Activated effector memory CD4-positive, alpha-beta T cell treated with anti-CD3 and anti-CD28 coated beads, Interleukin-2, amount 50 U/mL, for 16 hours (primary cell): Measurements from ENCODE around the gene TMEM100.
A peak's percentile ranks its signal among the peaks of the same experiment; 100 is the strongest.

Experiments
- DNase-seq: peaks from one replicate; pipeline ENCODE4 v3.0.0-alpha.2; 2020

Gene TMEM100

DNA sequence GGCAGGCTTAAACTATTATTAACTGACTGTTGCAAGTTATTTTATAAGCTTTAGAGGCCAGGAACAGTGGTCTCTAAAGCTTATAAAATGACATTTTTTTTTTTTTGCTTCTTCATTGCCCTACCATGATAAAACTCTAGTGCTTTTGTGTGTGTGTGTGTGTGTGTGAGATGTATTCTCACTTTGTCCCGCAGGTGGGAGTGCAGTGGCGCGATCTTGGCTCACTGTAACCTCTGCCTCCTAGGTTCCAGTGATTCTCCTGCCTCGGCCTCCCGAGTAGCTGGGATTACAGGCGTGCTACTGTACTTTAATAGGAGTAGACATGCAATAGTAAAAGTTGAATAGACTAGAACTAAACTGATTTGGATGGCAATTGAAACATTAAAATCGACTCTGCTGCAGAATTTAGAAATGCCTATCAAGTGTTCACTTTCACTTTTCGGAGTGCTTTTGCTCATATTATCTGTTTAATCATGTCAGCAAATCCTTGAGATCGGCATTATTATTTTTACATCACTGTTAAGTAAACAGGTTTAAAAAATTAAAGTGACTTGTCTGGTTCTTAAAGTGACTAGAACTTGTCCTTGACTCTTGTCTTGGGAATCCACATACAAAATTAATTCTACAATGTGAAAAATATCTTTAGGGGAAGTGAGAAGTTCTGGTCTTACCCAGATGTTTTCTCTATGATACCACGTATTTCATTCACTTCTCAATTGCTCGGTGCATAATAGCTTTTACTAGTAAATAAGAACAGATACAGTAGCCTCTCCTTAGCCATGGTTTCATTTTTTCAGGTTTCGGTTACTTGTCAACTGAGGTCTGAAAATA is 19.8 kb upstream of the TMEM100 start:
- DNase-seq, result no peak

DNA sequence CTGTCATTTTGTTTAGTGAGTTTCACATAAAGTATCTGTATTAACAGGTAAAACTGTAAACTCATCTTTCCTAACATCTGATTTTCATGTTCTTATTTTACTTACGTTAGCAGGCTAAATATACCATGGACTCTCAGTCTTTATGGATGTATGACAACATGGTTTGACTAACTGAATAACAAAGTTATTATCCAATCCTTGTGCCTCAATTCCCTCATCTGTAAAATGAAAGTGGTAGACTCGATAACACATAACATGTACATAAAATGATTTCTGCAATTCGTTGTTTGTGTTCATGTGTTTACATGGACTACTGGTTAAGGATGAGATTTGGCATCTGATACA is 18.7 kb upstream of the TMEM100 start:
- no peak for DNase-seq

DNA sequence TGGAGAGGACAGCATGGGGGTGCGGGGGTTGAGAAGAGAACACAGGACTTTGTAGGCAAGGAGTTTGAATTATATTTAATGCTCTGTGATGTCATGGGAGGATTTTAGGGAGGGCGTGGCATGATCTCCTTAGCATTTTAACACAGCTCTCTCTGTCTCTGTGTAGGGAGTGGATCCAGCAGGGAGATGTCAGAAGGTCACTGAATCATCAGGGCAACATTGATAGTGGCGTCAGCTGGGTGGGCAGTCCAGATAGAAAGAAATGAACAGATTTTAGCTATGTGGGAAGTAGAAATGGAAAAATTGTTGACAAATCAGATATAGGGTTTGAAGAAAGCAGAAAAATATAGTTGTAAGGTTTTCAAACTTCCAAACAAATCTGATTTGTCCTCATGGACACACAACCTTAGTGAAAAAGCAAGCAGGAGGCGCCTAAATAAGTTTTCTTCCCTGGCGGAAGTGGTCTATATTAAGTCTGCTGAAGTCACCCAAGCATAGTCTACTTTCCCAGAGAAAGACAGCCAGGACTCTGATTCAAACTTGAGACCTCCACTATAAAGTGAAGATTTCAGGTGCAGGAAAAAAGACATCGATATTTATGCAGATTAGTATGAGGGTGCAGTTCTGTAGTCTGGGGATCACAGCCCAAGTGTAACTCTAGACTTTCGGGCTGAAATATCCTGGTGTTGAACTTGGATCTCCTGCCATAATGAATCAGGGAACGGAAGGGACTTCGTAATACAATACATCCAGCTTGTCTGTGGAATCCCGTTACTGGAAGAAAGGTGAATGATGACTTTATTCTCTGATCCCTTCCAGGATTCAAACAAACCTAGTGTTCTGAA is 18.1 kb upstream of the TMEM100 start:
- no peak for DNase-seq

DNA sequence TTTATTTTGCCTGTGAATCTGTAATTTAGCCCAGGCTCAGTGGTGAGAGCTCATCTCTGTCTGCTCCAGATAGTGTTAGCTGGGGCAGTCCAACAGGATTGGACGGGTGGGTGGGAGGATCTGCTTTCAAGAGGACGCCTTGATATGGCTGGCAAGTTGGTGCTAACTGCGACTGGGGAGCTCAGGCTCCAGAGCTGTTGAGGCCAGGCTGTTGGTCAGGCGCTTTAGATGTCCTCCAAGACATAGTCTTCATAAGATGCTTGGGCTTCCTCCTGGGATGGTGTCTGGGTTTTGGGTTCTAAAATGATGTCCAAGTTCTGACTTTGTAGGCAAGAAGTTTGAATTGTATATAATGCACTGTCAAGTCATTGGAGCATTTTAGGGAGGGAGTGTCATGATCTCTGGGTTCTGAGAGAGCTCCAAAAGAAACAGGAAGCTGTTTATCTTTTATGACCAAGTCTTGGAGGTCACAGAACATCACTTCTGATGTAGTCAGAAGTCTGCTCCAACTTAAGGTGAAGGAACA is 15.4 kb upstream of the TMEM100 start:
- DNase-seq, result no peak

DNA sequence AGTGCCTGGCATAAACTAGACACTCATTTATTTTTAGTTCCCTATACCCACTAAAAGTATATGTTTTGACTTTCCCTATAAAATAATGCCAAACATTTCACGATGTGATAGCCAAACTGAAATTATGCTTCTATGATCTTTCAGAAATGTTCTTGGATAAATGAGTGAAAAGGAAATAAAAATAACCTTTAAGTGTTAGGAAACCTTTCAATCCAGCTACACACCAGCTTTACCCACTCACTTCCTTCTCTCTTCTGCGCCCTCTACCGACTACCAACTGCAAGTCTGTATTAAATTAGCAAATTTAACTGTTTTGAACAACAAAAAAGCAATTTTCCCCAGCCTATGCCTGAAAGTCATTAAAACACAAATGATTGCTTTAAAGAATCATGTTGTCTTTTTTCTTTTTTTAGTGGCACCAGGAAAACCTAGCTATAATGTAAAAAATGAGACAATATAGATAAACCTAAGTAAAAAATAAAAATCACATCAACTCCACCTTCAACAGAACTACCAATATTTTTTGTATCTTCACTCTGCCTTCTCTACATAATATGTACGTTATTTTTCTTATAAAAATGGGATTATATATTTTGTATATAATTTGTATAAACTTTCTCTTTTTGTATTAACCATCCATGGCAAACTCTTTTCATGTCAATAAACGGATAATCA is 13.2 kb upstream of the TMEM100 start:
- DNase-seq, result peak; percentile 64

DNA sequence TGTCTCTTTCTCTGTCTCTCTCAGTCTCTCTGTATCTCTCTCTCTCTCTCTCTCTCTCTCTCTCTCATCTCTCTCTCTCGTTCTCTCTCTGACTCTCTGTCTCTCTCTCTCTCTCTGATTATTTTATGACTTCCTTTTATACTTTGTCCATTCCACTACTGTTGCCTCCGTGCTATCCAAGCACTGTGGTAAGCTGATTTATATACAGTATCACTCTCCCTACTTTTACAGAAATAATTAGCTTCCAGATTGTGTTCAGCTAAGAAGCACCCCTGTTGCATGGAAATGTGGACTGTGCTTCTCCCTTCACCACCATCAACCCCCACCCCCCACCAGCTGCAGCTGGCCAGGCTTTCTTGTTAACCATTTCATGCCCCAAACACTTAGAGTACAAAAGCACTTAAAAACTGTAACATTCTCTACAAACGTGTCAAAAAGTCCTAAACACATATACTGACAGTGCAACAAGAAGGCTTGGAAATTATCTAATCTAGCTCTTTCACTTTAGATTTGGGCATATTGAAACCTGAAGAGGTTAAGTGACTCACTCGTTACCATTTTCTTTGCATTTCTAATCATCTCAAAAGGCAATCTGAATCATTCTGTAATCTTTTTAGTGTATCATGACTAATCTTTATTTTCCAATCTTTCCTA is 11.6 kb upstream of the TMEM100 start:
- DNase-seq, result no peak

DNA sequence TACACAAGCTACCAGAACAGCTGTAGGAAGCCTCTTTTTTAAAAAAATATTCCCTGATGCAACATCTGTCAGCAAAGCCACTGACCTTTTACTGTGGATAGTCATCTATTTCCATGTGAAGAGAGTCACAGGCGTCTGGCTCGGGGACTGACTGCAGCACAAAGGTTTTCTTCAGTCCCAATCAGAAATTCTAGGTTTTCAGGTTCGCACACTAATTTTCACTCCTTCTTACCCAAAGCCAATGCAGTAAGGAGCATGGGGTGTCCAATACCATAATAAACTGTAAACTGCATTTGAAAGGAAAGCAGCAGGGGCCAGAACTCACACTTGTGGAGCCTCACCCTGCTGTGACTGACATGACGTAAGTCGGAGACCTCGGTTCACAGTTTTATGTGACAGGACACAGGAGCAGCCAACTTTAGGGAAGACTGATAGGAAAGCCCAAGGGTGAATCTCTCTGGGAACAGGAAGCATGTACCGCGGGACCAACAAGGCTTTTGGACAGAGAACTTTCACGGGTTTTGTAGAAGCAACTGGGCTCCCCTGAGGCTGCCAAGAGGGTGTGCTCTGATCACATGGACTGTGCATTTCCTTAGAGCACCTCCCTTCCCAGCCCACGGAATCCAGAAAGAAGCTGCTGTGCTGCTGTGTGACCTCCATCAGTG is 9.1 kb upstream of the TMEM100 start:
- DNase-seq, result no peak

DNA sequence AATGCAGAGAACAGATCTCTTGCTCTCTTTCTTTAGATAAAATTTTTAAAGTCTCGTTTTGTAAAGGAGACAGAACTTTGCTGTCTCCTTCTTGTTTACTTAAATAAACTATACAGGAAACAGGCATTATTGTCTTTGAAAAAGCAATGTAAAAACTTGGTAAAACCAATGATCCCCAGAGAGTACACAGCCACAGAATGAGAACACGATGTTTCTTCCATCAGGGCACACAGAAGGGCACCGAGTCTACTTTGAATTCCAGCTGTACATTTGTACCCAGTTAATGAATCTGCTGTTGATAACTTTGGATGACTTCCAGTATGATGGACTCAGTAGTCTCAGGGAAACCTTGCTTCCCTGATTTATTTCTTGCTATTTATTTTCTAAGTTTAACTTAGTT is 8.1 kb upstream of the TMEM100 start:
- DNase-seq, result no peak

DNA sequence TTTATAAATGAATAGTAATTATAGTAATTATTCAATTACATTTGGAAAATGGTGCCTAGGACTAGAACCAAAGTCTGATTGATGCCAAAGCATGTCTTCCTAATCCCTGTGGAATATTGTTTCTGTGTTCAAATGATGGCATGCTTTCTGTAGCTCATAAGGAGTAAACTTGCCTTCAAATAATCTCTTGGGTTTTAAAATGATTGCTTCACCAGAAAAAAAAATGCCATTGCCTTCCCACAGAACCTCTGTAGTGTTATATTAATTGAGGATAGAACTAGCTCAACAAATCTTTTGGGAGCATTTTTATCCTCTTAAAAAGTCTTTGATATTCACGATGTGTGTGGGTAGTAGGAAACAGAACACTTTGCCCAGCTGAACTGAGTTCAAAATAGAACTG is 7.7 kb upstream of the TMEM100 start:
- DNase-seq, result no peak

DNA sequence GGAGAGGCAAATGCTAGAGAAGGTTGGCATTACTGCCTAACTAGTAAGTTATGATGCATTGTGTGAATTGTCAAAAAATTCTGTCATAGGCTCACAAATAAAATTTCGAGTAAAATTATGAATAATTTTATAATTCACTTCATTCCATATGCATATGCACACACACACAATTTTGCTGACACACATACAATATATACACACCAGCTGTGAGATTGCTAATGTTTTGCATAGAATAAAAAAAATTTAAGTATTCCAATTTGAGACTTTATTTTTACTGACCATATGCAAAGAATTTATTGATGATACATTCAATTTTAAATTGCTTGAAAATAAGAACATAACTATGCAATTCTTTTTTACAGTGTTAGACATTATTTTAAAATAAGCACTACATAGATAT is 6.8 kb upstream of the TMEM100 start:
- no peak for DNase-seq

DNA sequence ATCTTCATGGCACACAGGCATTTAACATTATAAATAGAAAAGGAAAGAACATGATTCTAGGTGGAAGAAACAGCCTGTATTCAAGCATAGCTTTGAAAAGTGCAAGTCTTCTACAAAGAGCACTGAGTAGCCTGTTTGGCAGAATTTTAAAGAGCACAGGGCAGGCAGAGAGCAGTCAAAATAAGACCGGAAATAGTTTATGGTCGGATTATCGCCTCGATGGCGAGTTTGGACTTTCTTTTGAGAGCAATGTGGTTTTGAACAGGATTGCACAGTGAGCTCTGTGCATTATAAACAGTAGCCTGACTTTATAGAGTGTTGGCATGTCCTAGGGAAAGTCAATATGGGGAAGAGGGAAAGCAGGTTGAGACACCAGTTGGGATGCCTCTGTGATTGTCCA is 6.2 kb upstream of the TMEM100 start:
- DNase-seq, result no peak

DNA sequence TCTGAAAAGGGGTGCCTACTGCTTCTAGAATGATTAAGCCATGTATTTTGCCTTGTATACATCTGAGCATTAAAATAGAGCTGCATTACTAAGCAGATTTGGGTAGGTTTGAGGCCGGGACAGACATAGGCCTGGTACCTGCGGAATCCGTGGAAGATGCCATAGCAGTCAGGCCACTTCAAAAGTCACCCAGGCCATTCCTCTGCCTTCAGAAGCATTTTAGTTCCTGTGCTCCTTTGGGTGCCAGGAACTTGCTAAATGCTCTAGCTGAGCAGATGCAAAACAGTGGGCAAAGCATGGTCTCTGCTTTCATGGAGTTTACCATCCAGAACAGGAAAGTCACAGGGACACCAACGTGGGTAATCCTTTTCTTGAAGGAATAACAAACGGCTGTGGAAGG is 5.7 kb upstream of the TMEM100 start:
- no peak for DNase-seq

DNA sequence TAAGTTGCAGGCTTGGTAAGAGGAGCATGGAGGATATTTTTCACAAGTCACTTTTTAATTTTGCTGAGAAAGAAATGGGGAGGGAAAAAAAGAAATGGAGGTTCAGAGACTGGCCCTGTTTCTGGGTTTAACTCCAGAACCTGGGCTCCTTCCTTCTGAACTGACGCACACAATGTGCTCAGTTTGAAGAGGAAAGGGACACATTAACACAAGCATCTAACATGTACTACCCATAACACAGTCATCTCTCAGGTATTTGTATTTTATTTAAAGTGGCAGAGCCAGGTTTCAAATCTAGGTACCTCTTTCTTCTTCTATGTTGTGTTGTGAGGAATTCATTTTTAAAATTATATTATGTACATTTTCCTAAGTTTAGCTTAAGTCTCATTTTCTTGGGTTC is 5.3 kb upstream of the TMEM100 start:
- no peak for DNase-seq

DNA sequence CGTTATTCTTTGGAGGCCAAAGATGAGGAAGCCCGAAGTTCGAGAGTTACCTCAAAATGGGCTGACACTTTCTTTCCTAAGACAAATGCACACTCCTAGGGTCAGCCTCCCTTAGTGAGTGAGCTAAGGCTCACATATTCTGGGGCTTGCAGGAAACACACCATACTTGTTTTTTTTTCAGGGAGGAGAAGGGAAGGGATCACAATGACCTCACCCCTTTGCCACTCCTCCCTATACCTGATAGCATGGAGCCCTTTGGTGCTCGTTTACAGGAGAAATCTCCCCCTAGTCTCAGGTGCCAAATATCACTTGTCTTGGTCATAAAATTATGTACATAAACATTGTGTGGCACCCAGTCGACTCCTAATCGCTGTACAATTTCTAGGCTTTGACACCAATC is 4.6 kb upstream of the TMEM100 start:
- no peak for DNase-seq

DNA sequence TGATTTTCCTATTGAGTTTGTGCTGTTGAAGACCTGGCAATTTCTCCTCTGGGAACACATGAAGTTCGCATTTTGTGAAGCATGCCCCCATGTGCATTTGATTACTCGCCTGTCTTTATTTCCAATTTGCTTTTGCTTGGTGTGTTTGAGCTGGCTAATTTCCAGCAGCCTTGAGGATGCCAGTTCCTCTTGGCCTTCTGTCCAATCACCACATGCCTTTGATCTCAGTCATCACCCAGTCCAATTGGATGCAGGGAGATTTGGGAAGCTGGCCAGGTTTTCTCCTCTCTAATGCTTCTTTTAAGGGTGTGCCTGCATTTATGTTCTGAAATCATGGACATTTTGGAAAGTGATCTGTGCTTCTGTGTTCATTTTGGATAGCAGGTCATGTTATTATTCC is 3.8 kb upstream of the TMEM100 start:
- no peak for DNase-seq

DNA sequence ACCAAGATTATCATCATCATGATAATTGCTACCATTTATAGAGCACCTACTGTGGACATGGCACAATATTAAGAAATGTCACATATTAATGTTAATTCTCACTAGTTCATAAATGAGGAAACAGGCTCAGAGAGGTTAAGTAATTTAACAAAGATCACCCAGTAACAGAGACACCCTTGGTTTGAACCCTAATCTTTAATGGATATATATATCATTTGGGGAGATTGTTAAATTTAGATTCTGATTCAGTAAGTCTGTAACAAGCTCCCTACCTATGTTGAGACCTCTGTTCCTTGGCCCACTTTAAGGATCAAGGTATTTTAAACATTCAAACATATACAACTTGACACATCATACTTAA is 804 bp upstream of the TMEM100 start:
- DNase-seq, result no peak

DNA sequence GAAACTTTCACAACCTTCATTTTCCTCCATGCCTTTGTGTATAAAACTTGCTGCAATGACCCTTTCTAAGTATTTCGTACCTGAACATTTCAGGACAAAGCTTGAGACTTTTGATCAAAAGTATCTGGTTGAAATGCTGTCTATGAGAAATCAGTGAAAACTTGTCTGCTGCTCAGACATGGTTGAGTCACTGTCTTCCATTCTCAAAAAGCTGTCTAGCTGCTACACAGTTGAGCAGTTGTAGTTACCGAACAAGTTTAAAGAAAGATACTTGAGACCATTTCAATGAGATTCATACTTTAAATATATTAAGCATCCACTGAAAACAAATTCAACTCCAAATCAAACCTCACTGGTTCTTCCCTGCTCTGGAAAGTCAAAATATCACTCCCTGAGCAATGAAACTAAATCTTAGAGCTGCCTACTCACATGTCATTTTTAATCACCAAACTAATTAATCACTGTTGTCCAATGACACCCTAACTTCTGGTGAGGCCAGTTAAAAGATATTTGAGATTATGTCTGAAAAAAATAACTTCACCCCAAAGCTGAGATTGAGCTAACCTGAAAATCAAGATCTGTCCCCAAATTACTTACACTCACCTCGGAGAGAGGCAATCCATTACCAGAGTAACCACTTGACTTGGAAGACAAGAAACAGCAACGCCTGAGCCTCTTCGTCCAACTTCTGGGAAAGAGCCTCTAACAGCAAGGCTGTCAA is 488 bp downstream of the TMEM100 start:
- DNase-seq, result no peak

DNA sequence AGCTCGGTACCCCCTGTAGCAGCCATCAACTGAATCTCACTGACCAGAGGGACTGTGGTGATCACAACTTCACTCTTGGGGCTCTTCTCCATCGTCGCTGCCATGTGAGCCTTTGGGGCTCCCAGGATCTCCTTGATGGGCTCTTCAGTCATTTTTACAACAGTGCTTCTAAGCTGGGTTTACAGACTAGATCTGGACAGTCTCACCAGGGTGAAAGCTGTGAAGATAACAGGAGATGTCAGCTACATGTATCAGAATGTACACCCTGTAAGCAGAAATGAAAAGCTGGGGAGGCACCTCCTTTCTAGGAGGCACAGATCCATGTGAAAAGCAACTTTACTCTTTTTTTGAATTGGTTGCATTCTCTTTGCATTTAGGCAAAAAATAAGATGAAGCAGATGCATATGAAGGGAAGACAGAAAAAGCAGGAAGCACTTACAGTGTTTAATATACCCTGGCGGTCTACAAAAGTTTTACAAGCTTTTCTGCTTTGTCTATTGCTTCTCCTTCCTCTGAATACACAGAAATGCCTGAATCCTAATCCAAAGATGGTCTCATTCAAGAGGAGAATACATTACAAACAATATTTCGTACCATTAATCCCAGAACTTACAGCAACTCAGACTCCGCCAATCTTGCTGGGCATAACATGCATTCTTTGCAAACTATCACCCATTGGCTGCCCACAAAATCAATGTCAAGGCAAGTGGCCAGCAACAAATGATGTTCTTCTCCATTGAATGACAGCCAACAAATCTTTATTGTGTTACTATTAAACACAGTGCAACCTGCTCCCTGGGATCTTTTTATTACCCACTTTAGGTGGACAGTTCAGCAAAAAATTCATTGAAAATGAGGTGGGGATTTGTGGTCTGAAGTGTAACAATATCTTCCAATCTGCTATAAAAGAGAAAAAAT is 1.5 kb downstream of the TMEM100 start:
- no peak for DNase-seq

DNA sequence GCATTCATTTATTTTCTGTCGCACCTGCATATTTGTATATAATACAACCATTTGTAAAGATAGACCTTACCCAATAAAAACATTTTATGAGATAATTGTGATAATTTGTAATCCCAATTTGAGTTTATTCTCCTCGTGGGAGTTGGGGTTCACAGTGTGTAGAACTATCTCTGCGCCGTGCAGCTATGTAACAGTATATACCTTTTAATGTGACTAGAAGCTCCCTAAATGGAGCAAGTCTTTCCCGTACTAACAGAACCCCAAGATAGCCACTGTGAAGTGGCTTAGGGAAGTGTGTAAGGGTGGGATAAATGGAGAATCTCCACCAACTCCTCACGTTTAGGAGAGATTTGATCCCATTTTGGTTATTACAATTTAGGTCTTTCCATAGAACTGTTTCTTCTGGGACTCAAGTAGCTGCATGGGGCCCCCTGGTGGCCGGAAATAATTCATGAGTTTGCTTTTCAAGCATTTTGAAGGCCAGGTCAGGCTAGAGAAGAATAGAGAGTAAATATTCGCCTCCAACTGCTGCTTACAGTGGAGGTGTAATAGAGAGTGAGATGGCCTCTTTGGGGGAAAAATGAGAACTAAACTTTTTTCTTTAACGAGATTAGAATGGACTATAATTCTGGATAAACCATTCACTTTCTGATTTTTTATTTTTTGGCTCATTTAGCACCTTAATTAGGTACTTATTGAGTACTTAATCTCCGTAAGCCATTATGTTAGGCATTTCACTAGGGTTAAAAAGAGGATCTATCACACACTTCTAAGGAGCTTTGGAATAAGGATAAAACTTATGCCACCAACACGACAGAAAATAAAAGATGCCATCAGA is 4.5 kb downstream of the TMEM100 start:
- DNase-seq, result peak; percentile 86

DNA sequence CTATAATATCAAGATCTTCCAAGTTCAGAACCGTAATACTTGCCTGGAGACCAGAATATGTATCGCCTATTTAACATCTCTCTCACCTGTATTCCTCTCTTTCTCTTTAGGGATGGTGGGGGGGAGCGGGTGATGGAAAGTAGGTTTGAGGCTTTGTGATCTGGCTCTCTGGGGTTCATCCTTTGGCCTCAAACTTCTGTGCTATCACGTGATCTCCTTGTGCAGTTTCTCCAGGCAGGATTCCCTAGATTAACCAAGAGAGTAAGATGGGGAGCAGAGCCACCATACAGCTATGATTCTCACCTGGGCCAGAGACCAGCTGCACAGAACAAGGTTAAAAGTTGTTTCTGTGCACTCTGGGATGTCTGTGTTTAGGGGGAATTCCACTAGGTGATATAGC is 5.2 kb downstream of the TMEM100 start:
- no peak for DNase-seq
